NCI-H1417 treated with DMSO at 0.1 percent for 48 hours (cell line): ENCODE data around the gene SQOR.

ENCODE experiments used
- DNase-seq: peaks from one replicate; lab custom pipeline; 2025; lab: John Stamatoyannopoulos, UW

SQOR gene

DNA sequence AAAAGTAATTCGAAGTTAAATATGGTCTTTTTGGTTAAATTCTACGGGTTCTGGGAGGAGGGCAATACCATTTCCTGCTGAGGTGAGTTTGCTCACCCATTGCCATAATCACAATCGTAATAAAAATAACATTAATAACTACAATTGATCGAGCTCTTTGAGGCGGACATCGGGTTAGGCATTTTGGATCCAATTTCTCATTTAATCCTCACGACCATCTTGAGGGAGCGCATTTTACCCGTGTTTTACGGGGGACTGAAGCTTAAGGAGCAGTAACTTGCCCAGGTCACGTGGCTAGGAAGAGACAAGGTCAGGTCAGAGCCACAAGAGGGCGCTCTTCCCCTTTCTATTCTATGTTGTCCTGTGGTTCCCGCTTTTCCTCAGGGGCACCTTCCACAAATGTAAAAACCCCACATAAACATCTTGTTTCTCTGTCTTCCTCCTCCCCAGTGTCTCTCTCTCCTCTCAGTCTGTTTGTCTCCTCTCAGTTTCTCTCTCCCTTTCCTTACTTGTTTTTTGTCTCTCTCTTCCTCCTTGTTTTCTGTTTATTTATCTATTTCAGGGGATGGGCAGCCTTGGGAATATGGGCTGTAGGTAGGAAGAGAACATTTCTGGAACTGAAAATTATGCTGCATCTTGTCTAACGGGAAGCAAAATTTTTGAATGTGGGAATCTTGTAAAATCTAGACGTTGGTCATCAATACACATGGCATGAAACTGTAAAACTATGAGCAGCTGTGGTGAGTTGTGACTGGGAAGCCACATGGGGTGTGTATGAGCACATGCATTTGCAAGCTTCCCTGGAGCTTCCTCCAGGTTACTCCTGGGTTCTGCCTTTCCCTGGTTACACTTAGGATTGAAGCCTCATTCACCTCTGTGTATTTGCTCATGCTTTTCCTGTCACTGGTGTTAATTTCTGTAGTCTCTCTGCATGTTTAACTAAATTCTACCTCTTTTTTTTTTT, 71.0 kb downstream of the SQOR start:
- DNase-seq = peak; percentile 37

GRCh38 chr15:45710657-45711056, 75.8 kb downstream of the SQOR start:
- DNase-seq = no peak

DNA sequence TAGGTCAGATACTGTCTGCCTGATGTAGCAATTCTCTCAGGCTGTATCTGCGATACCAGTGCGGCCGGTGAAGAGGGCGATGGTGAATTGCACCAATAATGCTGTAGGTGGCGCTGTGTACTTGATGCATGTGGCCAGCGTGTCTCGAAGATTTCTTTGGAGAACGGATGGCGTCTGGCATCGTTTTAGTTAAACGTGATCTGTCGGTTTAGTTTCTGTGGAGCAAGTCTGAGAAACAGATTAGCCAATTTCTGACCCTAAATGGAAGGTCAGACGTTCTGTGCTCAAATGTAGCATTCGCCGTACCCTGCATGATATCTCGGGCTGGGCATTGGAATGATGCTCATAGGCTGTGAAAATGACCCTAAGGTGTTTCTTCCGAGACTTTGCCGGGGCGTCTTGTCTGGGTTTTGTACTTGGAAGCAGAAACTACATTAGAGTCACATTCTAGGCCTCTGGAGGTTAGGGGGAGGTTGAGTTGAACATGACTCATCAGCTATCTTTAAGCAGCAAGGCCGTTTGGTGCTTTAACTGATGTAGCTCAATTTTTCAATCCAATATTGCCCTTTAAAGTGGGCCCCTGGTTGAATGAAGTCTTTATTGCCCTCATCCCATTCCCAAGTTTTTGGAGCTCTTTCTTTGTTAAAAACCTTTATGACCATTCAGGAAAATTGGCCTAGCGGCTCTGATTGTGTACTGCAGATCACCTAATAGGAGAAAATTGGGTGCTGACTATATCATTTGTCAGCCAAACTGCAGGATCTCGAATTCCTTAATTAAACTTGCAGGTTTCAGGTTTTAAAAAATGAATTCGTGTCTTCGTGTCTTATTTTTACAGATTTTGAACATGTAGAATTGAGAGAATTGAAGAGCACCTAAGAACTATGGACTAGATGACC, 80.0 kb downstream of the SQOR start:
- peak; percentile 5 for DNase-seq

GRCh38 chr15:45715528-45715927, 80.7 kb downstream of the SQOR start:
- DNase-seq = no peak

- DNase-seq = no peak
These were observed 84.7 kb downstream of the SQOR start for GRCh38 chr15:45719490-45719889.

DNA sequence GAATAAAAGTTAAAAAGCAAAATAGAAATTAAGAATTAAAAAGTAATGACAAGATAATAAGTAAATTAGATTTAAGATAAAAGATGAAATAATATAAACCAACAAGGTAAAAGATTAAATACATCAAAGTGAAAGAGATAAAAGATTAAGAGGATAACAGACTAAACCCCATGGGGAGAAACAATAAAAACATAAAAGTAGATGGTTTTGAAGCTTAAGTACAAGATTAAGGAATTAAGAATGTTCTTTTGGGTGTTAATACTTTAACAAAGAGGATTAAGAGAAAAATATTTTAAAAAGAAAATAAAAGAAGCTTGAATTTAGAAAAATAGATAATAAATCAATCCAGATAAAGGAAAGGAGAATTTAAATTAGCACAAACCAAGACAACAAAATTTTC, 85.4 kb downstream of the SQOR start:
- DNase-seq = no peak

- no peak for DNase-seq
These were observed 93.8 kb downstream of the SQOR start for GRCh38 chr15:45728641-45729040.

GRCh38 chr15:45729141-45729540, 94.3 kb downstream of the SQOR start:
- DNase-seq = no peak

- no peak for DNase-seq
These were observed 96.5 kb downstream of the SQOR start for GRCh38 chr15:45731343-45731742.

- no peak for DNase-seq
These were observed 97.8 kb downstream of the SQOR start for GRCh38 chr15:45732662-45733061.

- no peak for DNase-seq
These were observed 99.5 kb downstream of the SQOR start for GRCh38 chr15:45734260-45734711.
